Mucosa of stomach (tissue), 1 donor: ENCODE results near the gene PZP.
"Not testable (repeated sequence)": the region's sequence is repeated elsewhere in the genome, so short reads cannot be mapped to it uniquely, and the experiment has no call there.

ENCODE experiments used
- H3K27me3 ChIP-seq: one replicate; pipeline ENCODE4 v1.7.0; 2013; ENCODE audit warnings: mild to moderate bottlenecking, low read length; ENCODE audit not compliant: control insufficient read depth, insufficient read depth
- H3K36me3 ChIP-seq: one replicate; pipeline ENCODE4 v1.7.0; 2013; ENCODE audit warnings: low read length; ENCODE audit not compliant: control insufficient read depth, insufficient read depth
- H3K4me1 ChIP-seq: one replicate; pipeline ENCODE4 v1.7.0; 2013; ENCODE audit warnings: mild to moderate bottlenecking, low read length; ENCODE audit not compliant: control insufficient read depth, insufficient read depth
- H3K4me3 ChIP-seq: one replicate; pipeline ENCODE4 v1.7.0; 2013; ENCODE audit warnings: low read length
- H3K9ac ChIP-seq: one replicate; pipeline ENCODE4 v1.7.0; 2013; ENCODE audit warnings: mild to moderate bottlenecking, low read length, moderate library complexity
- H3K9me3 ChIP-seq: one replicate; pipeline ENCODE4 v1.7.0; 2013; ENCODE audit warnings: mild to moderate bottlenecking, low read length, moderate library complexity; ENCODE audit not compliant: control insufficient read depth
- donor health status: Pancreatic carcinoma.

Gene PZP

DNA sequence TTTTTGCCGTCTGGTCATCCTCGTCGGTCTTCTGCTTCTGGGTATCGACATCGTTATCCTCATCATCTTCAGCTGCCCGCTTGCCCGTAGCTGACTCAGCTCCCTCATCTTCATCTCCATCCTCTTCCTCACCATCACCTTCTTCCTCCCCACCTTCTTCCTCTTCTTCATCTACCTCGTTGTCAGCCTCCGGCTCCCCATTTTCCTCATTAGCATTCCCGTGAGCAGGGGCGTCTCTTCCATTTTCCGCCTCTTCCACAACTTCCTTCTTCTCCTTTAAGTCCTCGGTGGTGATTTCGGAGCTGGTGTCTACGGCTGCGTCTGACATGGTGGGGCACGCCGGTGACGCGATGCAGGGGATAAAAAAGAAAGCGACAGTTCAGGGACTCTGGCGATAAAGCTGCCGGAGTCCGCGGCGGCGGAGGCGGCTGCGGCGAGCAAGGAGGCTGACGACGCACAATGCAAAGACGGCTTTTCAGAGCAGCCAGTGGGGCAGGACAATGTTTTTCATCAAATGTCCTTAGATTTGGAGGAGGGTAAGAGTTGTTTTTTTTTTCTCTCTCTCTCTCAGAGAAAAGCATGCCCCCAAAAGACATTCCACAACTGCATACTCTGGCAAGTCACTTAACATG, 31.9 kb upstream of the PZP start:
- peak overlapping the region; percentile 53 for H3K9ac ChIP-seq
- not testable (repeated sequence) for H3K27me3 ChIP-seq, H3K4me1 ChIP-seq

DNA sequence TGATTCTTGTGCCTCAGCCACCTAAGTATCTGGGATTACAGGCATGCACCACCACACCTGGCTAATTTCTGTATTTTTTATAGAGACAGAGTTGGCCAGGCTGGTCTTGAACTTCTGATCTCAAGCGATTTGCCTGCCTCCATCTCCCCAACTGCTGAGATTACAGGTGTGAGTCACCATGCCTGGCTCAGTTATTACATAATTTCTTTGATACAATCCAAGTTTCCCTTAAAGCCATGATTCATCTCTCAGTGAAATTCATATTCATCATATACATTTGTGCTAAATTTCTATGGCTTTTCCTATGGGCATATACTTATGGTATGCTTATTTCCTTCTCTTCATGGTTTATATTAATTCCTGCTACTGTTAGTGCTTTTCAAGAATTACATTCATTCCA, 29.1 kb upstream of the PZP start:
- H3K4me3 ChIP-seq: no peak overlapping the region
- no peak overlapping the region for H3K9ac ChIP-seq
- H3K4me1 ChIP-seq: no peaks in the 10 kb centered on the region
- no peaks in the 10 kb centered on the region for H3K36me3 ChIP-seq
- peaks cover 6% of the 10 kb centered on the region for H3K27me3 ChIP-seq
- H3K9me3 ChIP-seq: no peaks in the 10 kb centered on the region

More for the DNA sequence above, 31.9 kb upstream of the PZP start:
- not testable (repeated sequence) for H3K36me3 ChIP-seq, H3K9me3 ChIP-seq, H3K4me3 ChIP-seq

DNA sequence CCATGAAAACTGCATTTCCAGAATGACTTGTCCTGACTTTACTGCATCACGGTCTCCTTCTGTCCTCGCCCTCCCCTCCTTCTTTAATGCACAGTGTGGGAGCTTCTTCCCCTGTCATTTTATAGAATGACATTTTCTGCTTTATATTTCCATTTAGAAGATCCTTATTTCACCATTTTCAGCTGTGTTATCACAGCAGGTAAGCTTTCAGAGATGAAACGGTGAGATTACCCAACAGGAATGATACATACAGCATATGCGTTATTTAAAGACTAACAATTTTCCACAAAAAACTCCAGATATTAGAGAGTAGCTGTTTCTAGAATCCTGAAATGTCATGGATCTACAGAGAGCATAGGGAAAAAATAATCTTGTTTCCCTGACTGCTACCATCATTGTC, 27.3 kb upstream of the PZP start:
- Histone ChIP-seq H3K9ac (no peak overlapping the region), H3K9me3 (no peaks in the 10 kb centered on the region), H3K4me1 (no peaks in the 10 kb centered on the region), H3K4me3 (no peak overlapping the region), H3K27me3 (no peaks in the 10 kb centered on the region), H3K36me3 (no peaks in the 10 kb centered on the region)

DNA sequence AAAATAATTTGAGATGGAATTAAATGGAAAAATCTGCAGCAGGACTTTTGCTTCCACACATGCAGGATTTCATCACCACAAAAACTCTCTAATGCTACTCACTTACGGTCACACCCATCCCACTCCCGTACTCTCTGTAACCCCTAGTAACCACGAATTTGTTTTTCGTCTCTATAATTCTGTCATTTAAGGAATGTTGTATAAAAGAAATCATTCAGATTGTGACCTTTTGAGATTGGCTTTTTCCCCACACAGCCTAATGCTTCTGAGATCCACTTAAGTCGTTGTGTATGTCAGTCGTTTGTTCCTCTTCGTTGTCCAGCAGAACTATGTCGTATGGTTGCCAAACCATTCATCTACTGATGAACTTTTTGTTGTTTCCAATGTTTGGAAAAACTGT, 19.8 kb upstream of the PZP start:
- Histone ChIP-seq H3K9ac (no peak overlapping the region), H3K4me3 (no peak overlapping the region), H3K4me1 (no peaks in the 10 kb centered on the region)

DNA sequence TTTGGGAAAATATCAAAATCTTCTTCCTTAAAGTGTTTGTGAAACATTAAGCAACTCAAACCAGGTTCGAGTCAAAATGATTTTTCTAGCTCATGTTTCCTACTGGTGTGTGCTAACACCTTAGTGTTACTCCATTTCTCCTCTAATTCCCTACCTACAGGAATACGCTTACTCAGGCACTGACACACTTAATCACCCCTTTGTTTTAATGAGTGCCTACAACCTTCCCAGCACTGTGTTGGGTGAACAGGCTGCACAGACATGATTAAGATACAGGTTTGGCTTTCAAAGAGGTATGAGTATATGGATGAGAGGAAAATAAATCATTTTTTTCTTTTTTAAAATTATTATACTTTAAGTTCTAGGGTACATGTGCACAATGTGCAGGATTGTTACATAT, 15.6 kb upstream of the PZP start:
- Histone ChIP-seq H3K9ac (no peak overlapping the region), H3K36me3 (no peaks in the 10 kb centered on the region), H3K4me1 (no peaks in the 10 kb centered on the region), H3K9me3 (no peaks in the 10 kb centered on the region), H3K4me3 (no peak overlapping the region), H3K27me3 (no peaks in the 10 kb centered on the region)

More for the DNA sequence above, 19.8 kb upstream of the PZP start:
- no peaks in the 10 kb centered on the region for H3K36me3 ChIP-seq
- no peaks in the 10 kb centered on the region for H3K27me3 ChIP-seq
- no peaks in the 10 kb centered on the region for H3K9me3 ChIP-seq

DNA sequence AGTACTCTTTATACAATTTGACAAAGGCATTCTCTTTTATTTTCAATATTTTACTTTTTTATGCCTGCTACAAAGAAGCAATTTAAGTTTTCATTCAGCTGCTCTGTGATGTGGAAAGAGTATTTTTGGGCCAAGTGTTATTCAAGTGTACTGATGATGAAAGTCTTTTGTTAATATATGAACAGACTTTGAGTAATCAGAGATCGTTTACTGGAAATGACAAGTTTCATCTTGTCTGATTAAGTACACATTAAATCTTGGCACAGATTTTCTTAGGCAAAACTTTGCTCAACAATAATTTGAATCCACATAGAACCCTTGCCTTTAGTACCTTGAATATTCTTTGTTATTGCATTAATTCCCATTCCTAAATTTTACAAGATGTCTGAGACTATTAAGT, 13.3 kb upstream of the PZP start:
- Histone ChIP-seq H3K36me3 (no peaks in the 10 kb centered on the region), H3K9me3 (no peaks in the 10 kb centered on the region), H3K9ac (no peak overlapping the region), H3K4me1 (no peaks in the 10 kb centered on the region), H3K4me3 (no peak overlapping the region), H3K27me3 (no peaks in the 10 kb centered on the region)

DNA sequence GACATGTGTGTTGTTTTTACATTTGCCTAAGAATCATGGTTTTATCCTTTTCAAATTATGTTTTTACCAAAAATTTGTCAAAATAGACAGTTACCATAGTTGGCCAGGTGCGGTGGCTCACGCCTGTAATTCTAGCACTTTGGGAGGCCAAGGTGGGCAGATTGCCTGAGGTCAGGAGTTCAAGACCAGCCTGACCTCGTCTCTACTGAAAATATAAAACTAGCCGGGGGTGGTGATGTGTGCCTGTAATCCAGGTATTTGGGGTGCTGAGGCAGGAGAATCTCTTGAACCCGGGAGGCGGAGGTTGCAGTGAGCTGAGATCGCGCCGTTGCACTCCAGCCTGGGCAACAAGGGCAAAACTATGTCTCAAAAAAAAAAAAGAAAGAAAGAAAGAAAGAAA, 12.8 kb upstream of the PZP start:
- H3K9me3 ChIP-seq, H3K36me3 ChIP-seq, H3K27me3 ChIP-seq, H3K4me3 ChIP-seq, H3K4me1 ChIP-seq, H3K9ac ChIP-seq: not testable (repeated sequence)

DNA sequence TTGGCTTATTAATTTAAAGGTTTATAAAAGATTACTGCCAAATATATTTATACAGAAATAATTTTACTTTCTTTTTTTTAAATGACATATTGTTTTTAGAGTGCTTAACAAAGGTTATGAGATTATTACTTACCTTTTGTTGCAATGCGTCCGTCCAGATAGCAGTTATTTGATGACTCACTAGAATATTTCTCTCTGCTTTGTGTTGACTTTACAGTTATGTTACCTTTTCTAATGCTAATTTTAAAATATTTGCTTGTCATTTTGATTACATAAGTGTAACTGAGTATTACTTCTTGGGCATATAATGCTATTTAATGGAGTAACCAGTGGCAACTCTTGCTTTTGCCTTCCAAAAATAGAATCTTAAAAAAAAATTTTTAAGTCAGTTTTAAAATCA, 6.3 kb upstream of the PZP start:
- Histone ChIP-seq H3K4me1 (no peaks in the 10 kb centered on the region), H3K27me3 (no peaks in the 10 kb centered on the region), H3K4me3 (no peak overlapping the region), H3K9me3 (no peaks in the 10 kb centered on the region), H3K36me3 (no peaks in the 10 kb centered on the region), H3K9ac (no peak overlapping the region)

DNA sequence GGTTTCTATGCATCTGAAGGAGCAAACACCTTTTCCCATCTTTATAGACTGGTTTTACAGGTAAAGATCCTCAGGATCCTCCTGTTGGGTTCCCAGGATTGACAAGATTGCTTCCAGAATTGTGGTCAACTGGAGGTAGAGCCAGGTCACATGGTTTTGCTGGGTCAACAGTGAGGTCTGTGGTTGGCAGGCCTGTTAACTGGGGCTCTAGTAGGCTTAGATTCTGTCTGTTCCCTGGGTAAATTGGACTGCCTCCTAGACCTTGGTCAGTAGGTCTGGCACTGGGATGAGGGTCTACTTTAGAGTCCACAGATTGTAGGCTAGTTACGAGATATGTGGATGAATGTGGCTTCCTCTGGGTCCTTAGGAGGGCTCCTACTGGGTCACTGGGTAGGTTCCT, 3.5 kb upstream of the PZP start:
- H3K4me3 ChIP-seq: no peak overlapping the region
- H3K9me3 ChIP-seq: no peaks in the 10 kb centered on the region
- no peak overlapping the region for H3K9ac ChIP-seq
- H3K36me3 ChIP-seq: no peaks in the 10 kb centered on the region
- H3K4me1 ChIP-seq: no peaks in the 10 kb centered on the region
- no peaks in the 10 kb centered on the region for H3K27me3 ChIP-seq

DNA sequence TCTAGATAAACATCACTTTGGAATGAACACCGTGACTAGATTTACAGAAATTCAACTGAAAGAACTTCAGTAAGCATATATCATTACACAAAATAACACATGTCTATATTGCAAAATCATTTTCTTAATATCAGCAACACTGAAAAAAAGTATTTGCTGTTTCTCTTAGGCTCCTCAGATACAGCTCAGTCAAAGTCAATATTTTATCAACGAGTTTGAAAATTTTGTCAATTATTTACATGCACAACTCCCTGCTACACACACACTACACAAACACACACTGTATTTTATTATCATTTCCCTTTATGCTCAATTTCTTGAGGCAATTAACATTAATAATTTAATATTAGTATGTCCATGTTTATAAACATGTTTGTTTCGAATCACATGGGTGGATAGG, 3.8 kb downstream of the PZP start:
- no peak overlapping the region for H3K4me3 ChIP-seq
- no peak overlapping the region for H3K9ac ChIP-seq
- no peaks in the 10 kb centered on the region for H3K36me3 ChIP-seq
- no peaks in the 10 kb centered on the region for H3K27me3 ChIP-seq
- H3K9me3 ChIP-seq: no peaks in the 10 kb centered on the region
- no peaks in the 10 kb centered on the region for H3K4me1 ChIP-seq

DNA sequence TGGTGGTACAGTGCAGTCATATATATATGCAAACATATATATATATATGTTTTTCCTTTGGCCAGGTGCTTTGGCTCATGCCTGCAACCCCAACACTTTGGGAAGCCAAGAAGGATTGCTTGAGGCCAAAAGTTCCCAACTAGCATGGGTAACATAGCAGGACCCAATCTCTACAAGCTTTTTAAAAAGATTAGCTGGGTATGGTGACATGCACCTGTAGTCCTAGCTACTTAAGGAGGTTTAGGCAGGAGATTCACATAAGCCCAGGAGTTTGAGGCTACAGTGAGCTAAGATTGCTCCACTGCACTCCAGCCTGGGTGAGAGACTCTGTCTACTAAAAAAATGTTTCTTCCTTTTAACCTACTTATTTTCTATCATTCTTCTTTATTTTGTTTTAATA, 10.2 kb downstream of the PZP start:
- no peaks in the 10 kb centered on the region for H3K4me1 ChIP-seq
- H3K4me3 ChIP-seq: no peak overlapping the region
- no peaks in the 10 kb centered on the region for H3K36me3 ChIP-seq
- no peaks in the 10 kb centered on the region for H3K9me3 ChIP-seq
- H3K9ac ChIP-seq: no peak overlapping the region
- no peaks in the 10 kb centered on the region for H3K27me3 ChIP-seq

DNA sequence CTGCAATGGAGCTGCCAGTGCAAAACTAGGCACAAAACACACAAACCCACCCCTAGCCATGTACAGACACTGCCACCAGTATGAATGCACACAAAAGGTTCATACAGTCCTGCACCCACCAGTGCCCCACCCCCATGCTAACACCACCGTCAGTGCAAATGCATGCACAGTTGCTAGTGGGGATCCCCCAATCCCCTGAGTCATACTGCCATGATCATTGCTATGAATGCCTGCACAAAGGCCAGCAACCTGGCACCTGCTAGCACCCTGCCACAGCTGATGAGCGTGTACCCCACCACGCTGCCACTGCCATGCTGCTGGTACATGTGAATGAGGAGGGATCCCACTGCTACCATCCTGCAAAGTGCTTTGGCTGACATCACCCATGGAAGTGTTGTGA, 23.9 kb downstream of the PZP start:
- Histone ChIP-seq H3K4me3 (no peak overlapping the region), H3K9me3 (no peaks in the 10 kb centered on the region), H3K4me1 (no peaks in the 10 kb centered on the region), H3K27me3 (no peaks in the 10 kb centered on the region), H3K9ac (no peak overlapping the region), H3K36me3 (no peaks in the 10 kb centered on the region)

DNA sequence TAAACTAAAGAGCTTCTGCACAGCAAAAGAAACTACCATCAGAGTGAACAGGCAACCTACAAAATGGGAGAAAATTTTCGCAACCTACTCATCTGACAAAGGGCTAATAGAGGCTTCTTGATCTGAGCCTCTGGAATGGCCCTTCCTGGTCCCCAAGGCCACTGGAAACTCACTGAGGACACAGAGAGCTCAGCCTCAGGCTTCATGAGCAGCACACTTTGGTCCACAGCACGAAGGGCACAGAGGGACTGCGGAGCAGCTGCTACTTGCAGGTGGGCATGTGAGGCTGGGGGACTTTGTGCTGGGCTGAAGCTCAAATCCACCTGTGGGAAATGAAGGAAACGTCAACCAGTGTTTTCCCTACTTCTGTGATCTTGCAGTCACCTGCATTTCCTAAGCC, 27.4 kb downstream of the PZP start:
- H3K9ac ChIP-seq: no peak overlapping the region
- no peak overlapping the region for H3K4me3 ChIP-seq
- no peaks in the 10 kb centered on the region for H3K4me1 ChIP-seq
- H3K9me3 ChIP-seq: no peaks in the 10 kb centered on the region
- H3K27me3 ChIP-seq: no peaks in the 10 kb centered on the region
- H3K36me3 ChIP-seq: no peaks in the 10 kb centered on the region
